Ramos (cell line): ENCODE measurements around the gene PIGV.

Source experiments
- in situ Hi-C: fragments of 300-500 bp; cut with MboI; formaldehyde crosslinking; loops from one replicate; pipeline ENCODE4 v1.14.3; 2022; ENCODE audit warnings: low sequenced_read_pairs; ENCODE audit not compliant: unreplicated experiment

Gene PIGV

GRCh38 chr1:26787706-26788514 is at the start of gene PIGV:
Gene PIGV (plus strand): TSS chr1:26787950. CDS start chr1:26790816, 2,866 bp downstream.
- in situ Hi-C loops: no loop called here

- in situ Hi-C loops: no loop called here
These were observed 48.3 kb upstream of the PIGV start for GRCh38 chr1:26739329-26739914.

GRCh38 chr1:26740023-26740634 is 47.6 kb upstream of the PIGV start:
- in situ Hi-C loops: no loop called here

- in situ Hi-C loops: no loop called here
These were observed 46.8 kb upstream of the PIGV start for GRCh38 chr1:26740952-26741351.

GRCh38 chr1:26743426-26744059 is 44.2 kb upstream of the PIGV start:
- in situ Hi-C loops: no loop called here

GRCh38 chr1:26744075-26744959 is 43.4 kb upstream of the PIGV start:
- in situ Hi-C loops: no loop called here

GRCh38 chr1:26745191-26745590 is 42.6 kb upstream of the PIGV start:
- in situ Hi-C loops: no loop called here

GRCh38 chr1:26747048-26747447 is 40.7 kb upstream of the PIGV start:
- in situ Hi-C loops: no loop called here

- in situ Hi-C loops: no loop called here
These were observed 39.4 kb upstream of the PIGV start for GRCh38 chr1:26748351-26748750.

- in situ Hi-C loops: no loop called here
These were observed 38.3 kb upstream of the PIGV start for GRCh38 chr1:26749458-26749857.

GRCh38 chr1:26750428-26750827 is 37.3 kb upstream of the PIGV start:
- in situ Hi-C loops: no loop called here

GRCh38 chr1:26752519-26752918 is 35.2 kb upstream of the PIGV start:
- in situ Hi-C loops: no loop called here

- in situ Hi-C loops: no loop called here
These were observed 33.5 kb upstream of the PIGV start for GRCh38 chr1:26754086-26754874.

- in situ Hi-C loops: no loop called here
These were observed 29.4 kb upstream of the PIGV start for GRCh38 chr1:26758358-26758757.

- in situ Hi-C loops: no loop called here
These were observed 28.2 kb upstream of the PIGV start for GRCh38 chr1:26759531-26759930.

GRCh38 chr1:26761217-26761616 is 26.5 kb upstream of the PIGV start:
- in situ Hi-C loops: no loop called here

- in situ Hi-C loops: no loop called here
These were observed 20.0 kb upstream of the PIGV start for GRCh38 chr1:26767714-26768113.

- in situ Hi-C loops: no loop called here
These were observed 19.0 kb upstream of the PIGV start for GRCh38 chr1:26768755-26769154.

- in situ Hi-C loops: no loop called here
These were observed 16.5 kb upstream of the PIGV start for GRCh38 chr1:26771285-26771642.
